ENCODE data around the gene KIAA0319L. TPM values are rescaled to one million over a fixed set of nuclear protein-coding genes. Genes with fewer than 3 reads are reported as not detected.
A peak's percentile ranks its signal among the peaks of the same experiment; 100 is the strongest.

Gene KIAA0319L
- polyA plus RNA-seq, 3 donors from 2014 or later: 11.1 to 31.8 (median 19.1) TPM

GRCh38 chr1:35426097-35426586 is 131.1 kb downstream of the KIAA0319L start:
- peaks cover 1 to 3% of the 10 kb centered on the region in 2 donors for H3K4me1 Mint-ChIP-seq
- no peak overlapping the region for H3K27ac Mint-ChIP-seq
- no peak for DNase-seq
- no peak overlapping the region for H3K4me3 Mint-ChIP-seq
- peaks cover 4 to 16% (median 4%) of the 10 kb centered on the region in 3 donors for H3K36me3 Mint-ChIP-seq
- H3K9me3 Mint-ChIP-seq: no peaks in the 10 kb centered on the region
- peaks cover 0 to 6% (median 0%) of the 10 kb centered on the region in 3 donors for H3K27me3 Mint-ChIP-seq (ENCODE audit: low read depth in 3 of 3)

GRCh38 chr1:35408925-35409324 is 148.3 kb downstream of the KIAA0319L start:
- H3K9me3 Mint-ChIP-seq: no peaks in the 10 kb centered on the region
- DNase-seq: no peak
- peaks cover 24 to 49% (median 28%) of the 10 kb centered on the region in 3 donors for H3K36me3 Mint-ChIP-seq
- H3K4me1 Mint-ChIP-seq: no peaks in the 10 kb centered on the region
- no peak overlapping the region for H3K4me3 Mint-ChIP-seq
- no peaks in the 10 kb centered on the region for H3K27me3 Mint-ChIP-seq (ENCODE audit: low read depth in 3 of 3)
- H3K27ac Mint-ChIP-seq: no peak overlapping the region

GRCh38 chr1:35407743-35408142 is 149.5 kb downstream of the KIAA0319L start:
- no peaks in the 10 kb centered on the region for H3K4me1 Mint-ChIP-seq
- H3K36me3 Mint-ChIP-seq: peaks cover 24 to 49% (median 28%) of the 10 kb centered on the region in 3 donors
- no peaks in the 10 kb centered on the region for H3K9me3 Mint-ChIP-seq
- H3K27me3 Mint-ChIP-seq (ENCODE audit: low read depth in 3 of 3): no peaks in the 10 kb centered on the region
- no peak overlapping the region for H3K4me3 Mint-ChIP-seq
- H3K27ac Mint-ChIP-seq: no peak overlapping the region
- no peak for DNase-seq

GRCh38 chr1:35406103-35406502 is 151.1 kb downstream of the KIAA0319L start:
- DNase-seq: no peak
- Mint-ChIP-seq H3K4me1 (no peaks in the 10 kb centered on the region), H3K4me3 (no peak overlapping the region), H3K27ac (no peak overlapping the region), H3K27me3 (ENCODE audit: low read depth in 3 of 3) (no peaks in the 10 kb centered on the region), H3K36me3 (peaks cover 33 to 53% (median 36%) of the 10 kb centered on the region in 3 donors), H3K9me3 (no peaks in the 10 kb centered on the region)

GRCh38 chr1:35401049-35401448 is 156.2 kb downstream of the KIAA0319L start:
- Mint-ChIP-seq H3K9me3 (no peaks in the 10 kb centered on the region), H3K4me1 (peaks cover 0 to 5% of the 10 kb centered on the region in 2 donors), H3K27ac (peak overlapping the region in 1 of 6 donors; percentile 10), H3K27me3 (ENCODE audit: low read depth in 3 of 3) (no peaks in the 10 kb centered on the region), H3K36me3 (peaks cover 41 to 54% (median 45%) of the 10 kb centered on the region in 3 donors), H3K4me3 (no peak overlapping the region)
- DNase-seq: no peak

- H3K36me3 Mint-ChIP-seq: peaks cover 45 to 50% (median 47%) of the 10 kb centered on the region in 3 donors
Observed at GRCh38 chr1:35398739-35399138, 158.5 kb downstream of the KIAA0319L start.

GRCh38 chr1:35394386-35394785 is 162.8 kb downstream of the KIAA0319L start:
- no peak overlapping the region for H3K27ac Mint-ChIP-seq
- peaks cover 0 to 5% of the 10 kb centered on the region in 2 donors for H3K4me1 Mint-ChIP-seq
- H3K4me3 Mint-ChIP-seq: no peak overlapping the region
- H3K36me3 Mint-ChIP-seq: peaks cover 30 to 44% (median 34%) of the 10 kb centered on the region in 3 donors
- DNase-seq: no peak
- H3K9me3 Mint-ChIP-seq: no peaks in the 10 kb centered on the region
- H3K27me3 Mint-ChIP-seq (ENCODE audit: low read depth in 3 of 3): no peaks in the 10 kb centered on the region

More at GRCh38 chr1:35398739-35399138, 158.5 kb downstream of the KIAA0319L start:
- H3K4me3 Mint-ChIP-seq: no peak overlapping the region
- no peaks in the 10 kb centered on the region for H3K9me3 Mint-ChIP-seq
- no peaks in the 10 kb centered on the region for H3K27me3 Mint-ChIP-seq (ENCODE audit: low read depth in 3 of 3)
- no peak for DNase-seq
- peak overlapping the region in 2 of 6 donors; percentile 32 to 48 for H3K27ac Mint-ChIP-seq
- H3K4me1 Mint-ChIP-seq: peaks cover 0 to 5% of the 10 kb centered on the region in 2 donors

- no peak for DNase-seq
- H3K36me3 Mint-ChIP-seq: peaks cover 23 to 36% (median 34%) of the 10 kb centered on the region in 3 donors
- H3K27me3 Mint-ChIP-seq (ENCODE audit: low read depth in 3 of 3): no peaks in the 10 kb centered on the region
- no peaks in the 10 kb centered on the region for H3K4me1 Mint-ChIP-seq
- H3K4me3 Mint-ChIP-seq: no peak overlapping the region
- no peak overlapping the region for H3K27ac Mint-ChIP-seq
- no peaks in the 10 kb centered on the region for H3K9me3 Mint-ChIP-seq
Observed at GRCh38 chr1:35390600-35391494, 166.4 kb downstream of the KIAA0319L start.

GRCh38 chr1:35386959-35387358 is 170.2 kb downstream of the KIAA0319L start:
- Mint-ChIP-seq H3K4me1 (no peaks in the 10 kb centered on the region), H3K4me3 (no peak overlapping the region), H3K27me3 (ENCODE audit: low read depth in 3 of 3) (no peaks in the 10 kb centered on the region), H3K27ac (no peak overlapping the region), H3K36me3 (peaks cover 19 to 29% (median 26%) of the 10 kb centered on the region in 3 donors), H3K9me3 (no peaks in the 10 kb centered on the region)
- DNase-seq: no peak

- DNase-seq: no peak
- Mint-ChIP-seq H3K9me3 (no peaks in the 10 kb centered on the region), H3K4me3 (no peak overlapping the region), H3K36me3 (peaks cover 19 to 29% (median 26%) of the 10 kb centered on the region in 3 donors), H3K27me3 (ENCODE audit: low read depth in 3 of 3) (no peaks in the 10 kb centered on the region), H3K4me1 (no peaks in the 10 kb centered on the region), H3K27ac (no peak overlapping the region)
Observed at GRCh38 chr1:35386290-35386689, 170.9 kb downstream of the KIAA0319L start.

Other genes starting within 250 kb of the KIAA0319L start
- gene NCDN, start 396 bp upstream of the KIAA0319L start, polyA plus RNA-seq: 1 to 10 TPM; 4.1 to 8.9 (median 4.9) TPM
- 1 to 10 TPM in 2 of 3 donors, not detected in 1; 1.3 to 1.8 TPM for gene TFAP2E, start 15.9 kb upstream of the KIAA0319L start, polyA plus RNA-seq
- gene PSMB2, start 84.1 kb upstream of the KIAA0319L start, polyA plus RNA-seq: 100 to 1,000 TPM in 1 of 3 donors, 10 to 100 TPM in 2; 83.2 to 108 (median 89.7) TPM
- 10 to 100 TPM; 15.7 to 37.3 (median 32.3) TPM for gene C1orf216, start 161.5 kb upstream of the KIAA0319L start, polyA plus RNA-seq
- under 1 TPM in 2 of 3 donors, not detected in 1; 0.29 to 0.96 TPM for gene CLSPN, start 212.6 kb upstream of the KIAA0319L start, polyA plus RNA-seq